ENCODE data around the gene SLC4A4. TPM values are rescaled to one million over a fixed set of nuclear protein-coding genes. Genes with fewer than 3 reads are reported as not detected.

Gene SLC4A4
- total and polyA plus RNA-seq, 2 experiments from 2014 or later: 9.6 to 14.2 TPM

- H3K4me3 ChIP-seq: no peak overlapping the region
- no peak overlapping the region for H3K27ac ChIP-seq
- H3K9me3 ChIP-seq (ENCODE audit: low read depth): no peaks in the 10 kb centered on the region
- no peaks in the 10 kb centered on the region for H3K4me1 ChIP-seq (ENCODE audit: insufficient read depth)
- no peaks in the 10 kb centered on the region for H4K20me1 ChIP-seq (ENCODE audit: insufficient read depth, poor library complexity, severe bottlenecking)
- DNase-seq (ENCODE audit: low spot score): no peak
- no peak overlapping the region for H3K4me2 ChIP-seq
- H3K9me2 ChIP-seq (replicated peaks; ENCODE audit: insufficient read depth): no peaks in the 10 kb centered on the region
- H2AFZ ChIP-seq: no peak overlapping the region
- H3K36me3 ChIP-seq (replicated peaks; ENCODE audit: insufficient read depth, low read depth): no peaks in the 10 kb centered on the region
- no peak for TF ChIP-seq EZH2phosphoT487 (IDR thresholded peaks at IDR 0.05; ENCODE audit: low read depth, severe bottlenecking, unreplicated experiment)
- TF ChIP-seq CTCF (IDR thresholded peaks at IDR 0.05; ENCODE audit: poor library complexity): no peak
- TF ChIP-seq EZH2 (IDR thresholded peaks at IDR 0.05; ENCODE audit: borderline replicate concordance): no peak
- no peaks in the 10 kb centered on the region for H3K79me2 ChIP-seq
- 91% methylated on average over 2 of the region's 2 CpGs for WGBS (ENCODE audit: low lambda C conversion rate, missing lambda C conversion rate)
- no peaks in the 10 kb centered on the region for H3K27me3 ChIP-seq
Observed at GRCh38 chr4:71303850-71304249, 35.0 kb upstream of the SLC4A4 start.

GRCh38 chr4:71304289-71304850, 34.5 kb upstream of the SLC4A4 start:
- WGBS (ENCODE audit: low lambda C conversion rate, missing lambda C conversion rate): 90% methylated on average over 2 of the region's 2 CpGs
- Histone ChIP-seq H3K9me3 (ENCODE audit: low read depth) (no peaks in the 10 kb centered on the region), H3K4me1 (ENCODE audit: insufficient read depth) (no peaks in the 10 kb centered on the region), H3K27ac (no peak overlapping the region), H3K4me3 (no peak overlapping the region), H3K79me2 (no peaks in the 10 kb centered on the region), H3K36me3 (replicated peaks; ENCODE audit: insufficient read depth, low read depth) (no peaks in the 10 kb centered on the region), H3K9me2 (replicated peaks; ENCODE audit: insufficient read depth) (no peaks in the 10 kb centered on the region), H3K4me2 (no peak overlapping the region), H4K20me1 (ENCODE audit: insufficient read depth, poor library complexity, severe bottlenecking) (no peaks in the 10 kb centered on the region), H3K27me3 (no peaks in the 10 kb centered on the region), H2AFZ (no peak overlapping the region)
- TF ChIP-seq CTCF (IDR thresholded peaks at IDR 0.05; ENCODE audit: poor library complexity) (no peak), EZH2phosphoT487 (IDR thresholded peaks at IDR 0.05; ENCODE audit: low read depth, severe bottlenecking, unreplicated experiment) (no peak), EZH2 (IDR thresholded peaks at IDR 0.05; ENCODE audit: borderline replicate concordance) (no peak)
- no peak for DNase-seq (ENCODE audit: low spot score)

- TF ChIP-seq CTCF (IDR thresholded peaks at IDR 0.05; ENCODE audit: poor library complexity) (no peak), EZH2phosphoT487 (IDR thresholded peaks at IDR 0.05; ENCODE audit: low read depth, severe bottlenecking, unreplicated experiment) (no peak), EZH2 (IDR thresholded peaks at IDR 0.05; ENCODE audit: borderline replicate concordance) (no peak)
- H3K27ac ChIP-seq: no peak overlapping the region
- H4K20me1 ChIP-seq (ENCODE audit: insufficient read depth, poor library complexity, severe bottlenecking): no peaks in the 10 kb centered on the region
- no peaks in the 10 kb centered on the region for H3K4me1 ChIP-seq (ENCODE audit: insufficient read depth)
- H2AFZ ChIP-seq: no peak overlapping the region
- no peaks in the 10 kb centered on the region for H3K36me3 ChIP-seq (replicated peaks; ENCODE audit: insufficient read depth, low read depth)
- WGBS (ENCODE audit: low lambda C conversion rate, missing lambda C conversion rate): 91% methylated on average over 2 of the region's 2 CpGs
- H3K9me2 ChIP-seq (replicated peaks; ENCODE audit: insufficient read depth): no peaks in the 10 kb centered on the region
- no peaks in the 10 kb centered on the region for H3K79me2 ChIP-seq
- no peak overlapping the region for H3K4me3 ChIP-seq
- no peak overlapping the region for H3K4me2 ChIP-seq
- DNase-seq (ENCODE audit: low spot score): no peak
- H3K27me3 ChIP-seq: no peaks in the 10 kb centered on the region
- no peaks in the 10 kb centered on the region for H3K9me3 ChIP-seq (ENCODE audit: low read depth)
Observed at GRCh38 chr4:71307729-71308128, 31.1 kb upstream of the SLC4A4 start.
